Measurements from ENCODE around the gene RAPGEF4.

DNA sequence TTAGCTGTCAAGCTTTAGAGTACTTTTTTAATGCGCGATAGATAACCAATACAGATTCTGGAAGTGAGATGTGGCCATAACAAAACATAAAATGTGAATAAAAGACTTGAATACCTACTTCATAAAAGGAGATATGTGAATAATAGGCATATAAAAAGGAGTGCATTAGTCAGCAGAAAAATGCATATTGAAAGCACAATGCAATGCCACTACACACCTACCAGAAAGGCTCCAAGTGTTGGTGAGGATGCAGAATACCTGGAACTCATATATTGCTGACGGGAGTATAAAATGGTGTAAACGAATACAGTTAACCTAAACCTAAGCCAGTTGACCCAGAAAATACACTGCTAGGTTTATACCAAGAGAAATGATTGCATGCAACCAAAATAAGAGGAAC, 10.9 kb upstream of the RAPGEF4 start:
- no peak for TF ChIP-seq EZH2 (IDR thresholded peaks at IDR 0.05)
- no peak for TF ChIP-seq POLR2AphosphoS5 (IDR thresholded peaks at IDR 0.05; ENCODE audit: borderline replicate concordance, low read depth, low read length)

Measured in SK-N-MC (cell line).